WTC11 (cell line): Measurements from ENCODE around the gene RWDD1. TPM values are rescaled to one million over a fixed set of nuclear protein-coding genes. Genes with fewer than 3 reads are reported as not detected.

ENCODE experiments used
- ATAC-seq: fragments of 200-7000 bp; cut with Tn5 transposase; 2 replicates; pipeline ENCODE4 v1.10.0; 2021; ENCODE audit warnings: mild to moderate bottlenecking, moderate library complexity
- CTCF ChIA-PET: fragments of 300-600 bp; sonication (Branson Sonifier 250); formaldehyde crosslinking; loops from one replicate; lab custom pipeline; 2021; ENCODE audit warnings: antibody characterized with exemption; lab: Charles Lee
- POLR2A ChIA-PET: fragments of 350-600 bp; sonication (Branson Sonifier 250); formaldehyde crosslinking; loops from one replicate; lab custom pipeline; 2021; ENCODE audit warnings: antibody characterized with exemption; lab: Charles Lee
- DNase-seq: peaks from one replicate; pipeline ENCODE4 v3.0.0; 2021; ENCODE audit warnings: low spot score
- H3K27ac Mint-ChIP-seq: 2 replicates; pipeline ENCODE4 v1.8.0; 2021; ENCODE audit warnings: mixed read lengths
- H3K27me3 Mint-ChIP-seq: 2 replicates; pipeline ENCODE4 v1.8.0; 2021; ENCODE audit warnings: low read depth, mild to moderate bottlenecking, moderate library complexity, mixed read lengths
- H3K36me3 Mint-ChIP-seq: 2 replicates; pipeline ENCODE4 v1.8.0; 2021; ENCODE audit warnings: mixed read lengths
- H3K4me1 Mint-ChIP-seq: 2 replicates; pipeline ENCODE4 v1.8.0; 2022; ENCODE audit warnings: mixed read lengths
- H3K4me3 Mint-ChIP-seq: 2 replicates; pipeline ENCODE4 v1.8.0; 2021; ENCODE audit warnings: mild to moderate bottlenecking, moderate library complexity, mixed read lengths
- H3K9me3 Mint-ChIP-seq: 2 replicates; pipeline ENCODE4 v1.8.0; 2021; ENCODE audit warnings: mixed read lengths
- ATF1 ChIP-seq: sonication (generic); formaldehyde crosslinking; IDR thresholded peaks from 2 replicates; pipeline ENCODE4 v1.8.1; 2023; ENCODE audit warnings: mild to moderate bottlenecking, moderate library complexity, missing genetic modification reagents
- ATF3 ChIP-seq: sonication (generic); formaldehyde crosslinking; conservative IDR thresholded peaks from 2 replicates; pipeline ENCODE4 v1.8.1; 2022; ENCODE audit warnings: mild to moderate bottlenecking, missing genetic modification reagents
- ERG ChIP-seq: fragments of 250-450 bp; sonication (Bioruptor Pico); IDR thresholded peaks from 2 replicates; pipeline ENCODE4 v1.8.0; 2021; ENCODE audit warnings: mild to moderate bottlenecking
- GRHL2 ChIP-seq: fragments of 250-450 bp; sonication (Bioruptor Pico); IDR thresholded peaks from 2 replicates; pipeline ENCODE4 v1.8.0; 2022; ENCODE audit warnings: mild to moderate bottlenecking, moderate library complexity; ENCODE audit not compliant: insufficient replicate concordance, severe bottlenecking
- IRF2 ChIP-seq: sonication (generic); formaldehyde crosslinking; IDR thresholded peaks from 2 replicates; pipeline ENCODE4 v1.8.0; 2022; ENCODE audit warnings: low read depth, missing genetic modification reagents, borderline replicate concordance
- KAT7 ChIP-seq: sonication (generic); formaldehyde crosslinking; IDR thresholded peaks from 2 replicates; pipeline ENCODE4 v1.8.1; 2023; ENCODE audit warnings: missing genetic modification reagents, mild to moderate bottlenecking, borderline replicate concordance
- MLX ChIP-seq: sonication (generic); formaldehyde crosslinking; IDR thresholded peaks from 2 replicates; pipeline ENCODE4 v1.8.1; 2023; ENCODE audit warnings: mild to moderate bottlenecking, missing genetic modification reagents, moderate library complexity
- MXD4 ChIP-seq: fragments of 250-450 bp; sonication (Bioruptor Pico); IDR thresholded peaks from 2 replicates; pipeline ENCODE4 v1.8.0; 2021; ENCODE audit warnings: mild to moderate bottlenecking, moderate library complexity, borderline replicate concordance
- NFATC4 ChIP-seq: fragments of 250-450 bp; sonication (Bioruptor Pico); IDR thresholded peaks from 2 replicates; pipeline ENCODE4 v1.9.0; 2021; ENCODE audit warnings: mild to moderate bottlenecking
- NFYB ChIP-seq: sonication (generic); formaldehyde crosslinking; conservative IDR thresholded peaks from 2 replicates; pipeline ENCODE4 v1.8.0; 2022; ENCODE audit warnings: low read depth, missing genetic modification reagents
- NR3C1 ChIP-seq: sonication (generic); formaldehyde crosslinking; conservative IDR thresholded peaks from 2 replicates; pipeline ENCODE4 v1.8.1; 2023; ENCODE audit warnings: low read depth, mild to moderate bottlenecking, missing genetic modification reagents
- USF2 ChIP-seq: sonication (generic); formaldehyde crosslinking; IDR thresholded peaks from 2 replicates; pipeline ENCODE4 v1.8.1; 2023; ENCODE audit warnings: mild to moderate bottlenecking, missing genetic modification reagents, moderate library complexity
- ZBTB21 ChIP-seq: sonication (generic); formaldehyde crosslinking; IDR thresholded peaks from 2 replicates; pipeline ENCODE4 v1.8.1; 2023; ENCODE audit warnings: mild to moderate bottlenecking, missing genetic modification reagents, borderline replicate concordance
- ZNF121 ChIP-seq: sonication (generic); formaldehyde crosslinking; IDR thresholded peaks from 2 replicates; pipeline ENCODE4 v1.8.0; 2023; ENCODE audit warnings: missing genetic modification reagents
- ZNF281 ChIP-seq: sonication (generic); formaldehyde crosslinking; IDR thresholded peaks from 2 replicates; pipeline ENCODE4 v1.8.0; 2023; ENCODE audit warnings: mild to moderate bottlenecking, missing genetic modification reagents
- ZNF416 ChIP-seq: fragments of 250-450 bp; sonication (Bioruptor Pico); IDR thresholded peaks from 2 replicates; pipeline ENCODE4 v1.9.0; 2021; ENCODE audit warnings: mild to moderate bottlenecking, inconsistent platforms
- ZNF671 ChIP-seq: fragments of 250-450 bp; sonication (Bioruptor Pico); IDR thresholded peaks from 2 replicates; pipeline ENCODE4 v1.8.0; 2021; ENCODE audit warnings: mild to moderate bottlenecking
- ZSCAN18 ChIP-seq: fragments of 250-450 bp; sonication (Bioruptor Pico); IDR thresholded peaks from 2 replicates; pipeline ENCODE4 v2.1.2; 2022; ENCODE audit warnings: mild to moderate bottlenecking, moderate library complexity
- total RNA-seq: library from RNA; stranded (reverse); gene quantifications from 3 replicates; pipeline ENCODE4 v1.2.3, GENCODE V29; 2021

Gene RWDD1
- total RNA-seq, 1 experiment from 2014 or later, result 33.8 TPM

- POLR2A ChIA-PET, result no interaction called here
- H3K27ac Mint-ChIP-seq, result no peak overlapping the region
- TF ChIP-seq MLX (CRISPR knock-in tag) (no peak), ERG (CRISPR knock-in tag) (no peak), NR3C1 (CRISPR knock-in tag) (no peak), ZBTB21 (CRISPR knock-in tag) (no peak), ZNF416 (CRISPR knock-in tag) (no peak), NFATC4 (CRISPR knock-in tag) (no peak), ATF3 (CRISPR knock-in tag) (no peak), ATF1 (CRISPR knock-in tag) (no peak), ZNF121 (no peak), NFYB (CRISPR knock-in tag) (no peak), MXD4 (CRISPR knock-in tag) (no peak), ZSCAN18 (CRISPR knock-in tag) (no peak), ZNF671 (CRISPR knock-in tag) (no peak), GRHL2 (CRISPR knock-in tag) (no peak), KAT7 (CRISPR knock-in tag) (no peak), ZNF281 (CRISPR knock-in tag) (no peak), USF2 (no peak)
- H3K27me3 Mint-ChIP-seq, result no peaks in the 10 kb centered on the region
- H3K36me3 Mint-ChIP-seq, result no peaks in the 10 kb centered on the region
- H3K4me3 Mint-ChIP-seq, result no peak overlapping the region
- H3K4me1 Mint-ChIP-seq, result no peaks in the 10 kb centered on the region
- H3K9me3 Mint-ChIP-seq, result no peaks in the 10 kb centered on the region
- ATAC-seq, result no peak
- CTCF ChIA-PET, result no interaction called here
- DNase-seq, result no peak
Observed at GRCh38 chr6:116579143-116579542, 7.8 kb downstream of the RWDD1 start.

- POLR2A ChIA-PET, result no interaction called here
- Mint-ChIP-seq H3K36me3 (no peaks in the 10 kb centered on the region), H3K9me3 (no peaks in the 10 kb centered on the region)
Observed at GRCh38 chr6:116580198-116580597, 8.9 kb downstream of the RWDD1 start.

More at GRCh38 chr6:116580198-116580597, 8.9 kb downstream of the RWDD1 start:
- Mint-ChIP-seq H3K4me1 (no peaks in the 10 kb centered on the region), H3K27ac (no peak overlapping the region), H3K4me3 (no peak overlapping the region), H3K27me3 (no peaks in the 10 kb centered on the region)
- CTCF ChIA-PET, result no interaction called here
- no peak for ATAC-seq
- DNase-seq, result no peak
- no peak for TF ChIP-seq IRF2
